Fibroblast of skin of left quadriceps (primary cell): ENCODE results near the gene MRPL16.

Source experiments
- DNase-seq, 2 experiments: peaks; one replicate each; pipeline ENCODE4 v3.0.0-alpha.2; 2013; ENCODE audit warnings: low read depth in 2 of 2

Gene MRPL16

DNA sequence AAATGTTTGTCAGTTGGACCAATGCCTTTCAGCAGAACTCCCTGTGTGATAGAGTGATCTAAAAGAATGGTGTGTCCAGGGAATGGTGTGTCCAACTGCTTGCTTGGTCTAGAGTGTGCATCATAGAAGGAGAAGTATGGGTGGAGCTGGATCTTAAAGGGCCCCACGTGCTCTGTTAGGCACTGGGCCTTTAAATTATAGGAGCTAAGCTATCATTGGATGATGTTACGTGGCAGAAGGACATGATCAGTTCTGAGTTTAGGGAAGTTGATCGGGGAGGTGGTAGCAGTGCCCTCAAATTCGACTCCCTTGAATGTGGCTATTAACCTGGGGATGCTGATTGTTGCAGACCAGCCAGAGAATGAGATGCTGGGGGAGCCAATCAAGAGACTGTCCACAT is 39.0 kb downstream of the MRPL16 start:
- DNase-seq = no peak

DNA sequence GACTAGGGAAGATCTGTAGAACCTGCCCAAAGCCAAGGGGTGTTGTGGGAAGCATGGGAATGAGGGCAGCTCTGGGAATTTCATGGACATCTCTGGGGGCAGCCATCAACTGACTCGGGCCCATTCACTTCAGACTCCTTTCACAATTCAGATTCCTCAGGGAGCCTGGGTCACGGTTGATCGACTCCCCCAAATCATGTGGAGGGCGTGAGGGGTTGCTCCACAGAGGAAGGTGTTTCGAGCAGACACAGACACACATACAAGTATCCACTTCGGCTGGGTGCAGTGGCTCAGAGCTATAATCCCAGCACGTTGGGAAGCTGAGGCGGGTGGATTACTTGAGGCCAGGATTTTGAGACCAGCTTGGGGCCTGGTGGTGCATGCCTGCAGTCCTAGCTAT is 39.7 kb downstream of the MRPL16 start:
- no peak for DNase-seq

DNA sequence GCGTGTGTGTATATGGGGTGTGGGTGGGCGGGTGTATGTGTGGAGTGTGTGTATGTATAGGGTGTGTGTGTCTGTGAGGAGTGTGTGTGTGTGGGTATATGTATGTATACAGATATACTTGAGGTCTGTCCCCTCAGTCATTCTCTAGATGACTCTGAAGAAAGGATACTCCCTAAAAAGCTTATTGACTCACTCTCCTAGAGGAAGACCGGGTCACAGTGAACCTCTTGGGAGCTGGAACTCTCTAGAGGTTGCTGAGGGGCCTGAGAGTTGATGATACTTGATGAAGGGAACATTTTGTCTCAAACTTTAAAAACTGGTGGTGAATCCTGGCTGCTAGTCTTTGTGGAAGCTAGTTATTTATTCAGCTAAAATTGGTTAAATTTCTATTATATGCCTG is 40.3 kb downstream of the MRPL16 start:
- DNase-seq = no peak

DNA sequence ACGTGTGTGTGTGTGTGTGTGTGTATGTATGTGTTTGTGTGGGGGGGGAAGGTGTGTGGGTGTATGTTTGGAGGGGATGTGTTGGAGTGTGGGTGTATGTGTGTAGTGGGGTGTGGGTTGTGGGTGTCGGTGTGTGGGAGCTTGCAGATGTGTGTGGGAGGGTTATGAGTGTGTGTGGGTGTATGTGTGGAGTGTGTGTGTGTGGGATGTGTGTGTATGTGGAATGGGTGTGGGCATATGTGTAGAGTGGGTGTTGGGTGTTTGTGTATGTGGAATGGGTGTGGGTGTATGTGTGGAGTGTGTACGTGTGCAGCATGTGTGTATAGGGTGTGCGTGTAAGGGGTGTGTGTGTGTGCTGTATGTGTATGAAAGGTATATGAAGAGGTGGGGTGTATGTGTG is 40.8 kb downstream of the MRPL16 start:
- no peak for DNase-seq

DNA sequence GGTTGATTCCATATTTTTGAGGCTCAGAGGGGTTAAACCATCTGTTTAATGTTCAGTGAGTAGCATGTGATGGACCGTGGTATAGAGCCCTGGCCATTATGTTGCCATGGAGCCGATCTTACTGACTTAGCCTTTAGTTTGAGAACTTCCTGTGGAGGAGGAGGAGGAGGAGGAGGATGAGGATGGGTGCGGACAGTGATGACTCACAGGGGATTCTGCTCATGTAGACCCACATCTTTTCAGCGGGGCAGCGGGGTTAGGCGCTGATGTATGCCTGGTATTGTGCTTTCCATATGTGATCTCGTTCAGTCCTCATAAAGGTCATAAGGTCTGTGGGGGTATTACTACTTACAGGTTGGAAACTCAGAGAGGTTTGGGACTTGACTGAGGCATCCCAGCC is 41.5 kb downstream of the MRPL16 start:
- DNase-seq = no peak

DNA sequence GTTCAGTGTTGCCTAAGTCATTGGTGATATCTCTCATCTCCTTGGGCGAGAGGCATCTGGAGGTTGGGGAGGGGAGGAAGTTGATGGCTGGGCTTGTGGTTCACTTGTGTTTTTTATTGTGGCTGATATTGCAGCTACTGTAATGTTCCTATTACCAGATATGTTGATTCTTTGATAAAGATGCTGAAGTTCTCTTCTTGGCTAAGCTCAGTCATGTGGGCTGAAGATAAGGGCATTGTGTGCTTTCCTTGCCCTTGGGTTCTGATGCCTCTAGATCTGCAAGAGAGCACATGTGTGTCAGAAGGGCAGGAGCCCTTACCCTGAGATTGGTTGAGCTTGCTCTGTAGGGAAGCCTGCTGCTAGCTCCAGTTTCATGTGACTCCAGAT is 43.4 kb downstream of the MRPL16 start:
- DNase-seq = no peak

DNA sequence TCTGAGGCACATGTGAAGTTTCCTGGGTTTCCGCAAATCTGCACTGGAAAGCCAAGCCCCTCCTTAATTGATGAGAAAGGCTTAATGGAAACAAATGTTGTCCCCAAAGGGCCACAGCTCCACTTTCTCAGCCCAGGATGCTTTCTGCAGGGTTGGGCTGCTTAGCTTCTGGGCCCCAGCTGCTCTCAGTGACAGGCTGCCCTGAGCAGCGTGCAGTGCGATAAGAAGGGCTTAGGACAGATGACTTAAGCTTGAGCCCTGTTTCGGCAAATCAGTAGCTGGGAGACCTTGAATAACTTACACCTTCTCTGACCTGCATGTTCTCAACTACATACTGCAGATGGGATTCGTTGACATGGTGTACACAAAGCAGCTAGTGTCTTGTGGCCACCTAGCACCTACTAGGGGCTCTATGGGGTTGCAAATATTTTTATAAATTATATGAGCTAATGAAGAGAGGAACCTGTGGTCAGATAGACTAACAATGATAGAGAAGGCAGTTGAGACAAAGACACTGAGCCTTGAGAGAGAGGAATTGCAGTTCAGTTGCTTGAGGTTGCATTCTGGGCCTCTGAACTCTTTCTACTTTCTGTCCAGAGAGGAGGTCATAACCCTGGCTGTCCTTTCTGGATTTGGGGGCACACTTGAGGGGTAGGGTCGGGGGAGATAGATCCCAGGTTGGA is 43.9 kb downstream of the MRPL16 start:
- DNase-seq = no peak

DNA sequence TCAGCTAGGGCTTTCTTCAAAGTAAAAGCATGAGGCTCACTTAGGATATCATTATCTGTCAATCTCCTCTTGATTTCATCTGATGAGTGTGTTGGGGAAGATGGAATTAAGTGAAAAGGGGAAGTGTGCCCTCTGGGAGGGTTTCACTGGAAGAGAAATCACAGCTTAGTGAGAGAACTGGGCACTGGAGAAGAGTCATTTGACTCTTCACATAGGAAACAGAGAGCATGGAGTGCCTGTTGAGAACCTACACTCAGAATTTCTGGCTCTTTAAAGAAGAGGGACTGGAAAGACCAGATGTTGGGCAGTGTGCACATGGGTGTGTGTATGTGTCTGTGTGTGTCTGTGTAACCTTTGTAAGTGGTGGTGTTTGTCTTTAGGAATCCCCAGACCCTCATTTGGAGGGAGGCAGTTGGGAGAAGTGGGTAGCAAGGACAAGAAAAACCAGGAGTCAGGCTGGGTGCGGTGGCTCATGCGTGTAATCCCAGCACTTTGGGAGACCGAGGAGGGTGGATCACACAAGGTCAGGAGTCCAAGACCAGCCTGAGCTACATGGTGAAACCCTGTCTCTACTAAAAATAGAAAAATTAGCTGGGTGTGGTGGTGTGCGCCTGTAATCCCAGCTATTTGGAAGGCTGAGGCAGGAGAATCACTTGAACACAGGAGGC is 45.4 kb downstream of the MRPL16 start:
- no peak for DNase-seq

DNA sequence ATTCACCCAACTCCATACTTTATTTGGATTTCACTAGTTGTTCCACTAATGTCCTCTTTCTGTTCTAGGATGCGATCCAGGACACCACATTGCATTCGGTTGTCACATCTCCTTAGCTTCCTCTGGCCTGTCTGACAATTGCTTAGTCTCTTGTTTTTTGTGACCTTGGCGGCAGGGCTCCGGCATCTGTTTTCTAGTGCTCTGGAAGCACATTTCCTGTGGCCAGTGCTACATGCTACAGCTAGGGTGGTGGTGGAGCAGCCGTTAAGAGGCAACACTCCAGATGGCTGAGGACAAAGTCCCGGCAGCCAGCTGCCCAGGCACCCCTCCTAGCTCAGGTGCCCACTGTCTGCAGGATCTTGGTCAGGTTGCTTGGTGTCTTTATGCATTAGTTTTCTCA is 48.6 kb downstream of the MRPL16 start:
- no peak for DNase-seq

DNA sequence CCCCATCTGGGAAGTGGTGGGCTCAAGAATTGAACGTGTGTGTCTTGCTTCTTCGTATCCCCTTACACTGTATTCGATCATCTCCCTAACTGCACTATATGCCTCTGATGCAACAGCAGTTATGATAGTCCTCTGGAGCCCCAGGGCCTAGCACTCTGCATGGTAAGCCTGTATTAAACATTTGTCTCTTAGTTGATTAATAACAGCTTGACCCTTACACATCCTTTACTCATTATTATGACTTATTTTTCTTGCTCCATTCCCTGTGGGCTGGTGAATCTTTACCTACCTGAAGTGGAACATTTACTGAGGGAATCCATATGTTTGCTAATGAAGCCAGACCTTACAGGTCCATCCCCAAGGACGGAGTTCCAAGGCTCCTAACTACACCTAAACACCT is 49.8 kb downstream of the MRPL16 start:
- DNase-seq = no peak

DNA sequence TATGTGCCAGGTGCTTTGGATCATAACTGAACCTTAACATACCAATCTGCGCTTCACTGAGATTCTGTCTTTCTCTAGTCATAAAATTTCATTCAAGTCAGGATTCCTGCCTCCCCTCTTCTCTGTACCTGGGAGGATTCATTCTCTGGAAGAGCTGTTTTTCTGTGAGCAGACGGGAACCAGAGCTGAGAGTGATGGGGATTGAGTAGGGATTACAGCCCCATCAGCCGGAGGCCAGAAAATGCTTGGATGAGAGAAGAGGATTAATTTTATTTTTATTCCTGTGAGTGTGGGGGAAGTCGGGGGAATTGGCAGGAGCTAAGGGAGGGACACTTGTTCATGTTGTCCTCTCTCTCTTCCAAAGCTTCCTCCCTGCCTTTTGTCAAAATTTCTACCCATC is 50.7 kb downstream of the MRPL16 start:
- no peak for DNase-seq

DNA sequence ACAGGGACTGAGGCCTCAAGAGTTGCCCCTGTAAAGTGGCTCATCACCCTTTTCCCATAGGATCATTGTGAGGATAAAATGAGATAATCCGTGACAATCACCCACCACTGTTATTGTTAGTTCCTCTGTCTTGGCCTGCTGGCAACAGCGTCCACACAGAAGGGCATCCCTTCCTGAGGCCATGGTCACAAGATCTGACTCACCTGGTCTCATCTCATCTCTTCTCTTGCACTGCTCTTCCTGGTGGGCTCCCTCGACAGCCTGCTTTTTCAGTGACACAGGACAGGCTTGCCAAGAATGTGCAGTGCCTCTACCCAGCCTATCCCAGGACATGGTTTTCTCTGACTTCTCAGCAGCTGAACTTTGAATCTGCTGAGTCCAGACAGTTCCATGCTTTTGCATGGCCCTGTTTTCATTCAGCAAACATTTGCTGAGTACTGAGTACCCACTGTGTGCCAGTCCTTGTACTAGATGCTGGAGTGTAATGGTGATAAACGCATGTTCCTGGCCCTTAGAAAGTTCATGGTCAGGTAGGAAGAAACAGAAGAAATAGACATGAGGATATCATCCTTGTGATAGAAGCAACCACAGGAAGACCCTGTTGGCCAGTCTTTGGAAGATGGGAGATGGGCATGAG is 52.1 kb downstream of the MRPL16 start:
- no peak for DNase-seq

DNA sequence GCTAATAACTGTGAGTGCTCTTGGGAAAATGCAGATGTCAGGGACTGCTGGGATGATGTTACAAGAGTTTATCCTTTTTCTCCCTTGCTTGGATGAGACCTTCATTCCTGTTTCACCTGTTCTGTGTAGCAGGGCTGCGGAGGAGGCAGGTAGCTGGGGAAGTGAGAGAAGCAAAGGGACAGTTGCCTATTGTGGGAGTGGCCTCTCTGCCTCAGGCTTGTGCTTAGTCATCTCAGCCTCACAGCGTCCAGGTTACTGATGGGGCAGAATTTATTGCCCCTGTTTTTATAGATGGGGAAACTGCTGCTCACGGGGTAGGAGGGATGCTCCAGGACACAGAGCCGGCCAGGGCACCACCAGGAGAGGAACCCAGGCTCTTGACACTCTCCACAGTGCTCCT is 53.7 kb downstream of the MRPL16 start:
- no peak for DNase-seq

DNA sequence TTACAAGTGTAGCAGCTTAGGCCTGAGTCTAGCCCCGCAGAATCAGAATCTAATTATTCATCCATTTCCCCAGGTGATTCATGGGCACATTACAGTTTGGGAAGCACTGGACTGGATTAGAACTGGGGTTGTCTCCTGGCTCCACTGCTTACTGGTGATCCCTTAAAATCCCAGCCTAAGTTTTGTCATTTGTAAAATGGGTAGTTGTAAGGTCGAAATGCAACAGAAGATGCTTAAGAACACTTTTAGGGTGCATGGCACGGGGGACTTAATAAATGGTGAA is 54.1 kb downstream of the MRPL16 start:
- no peak for DNase-seq
